SU-DHL-6 (cell line): ENCODE data around the gene DCUN1D5.
"Not testable (repeated sequence)": the region's sequence is repeated elsewhere in the genome, so short reads cannot be mapped to it uniquely, and the experiment has no call there.

Source experiments
- EZH2phosphoT487 ChIP-seq: fragments of 200-600 bp; sonication (generic), shearing (Covaris generic); conservative IDR thresholded peaks from 2 replicates; pipeline ENCODE4 v1.6.1; 2018; ENCODE audit warnings: mild to moderate bottlenecking, antibody characterized with exemption, low read length, moderate library complexity, mixed read lengths
- TF ChIP-seq, protein P1 (sequence below): fragments of 200-600 bp; sonication (generic); IDR thresholded peaks from one replicate; pipeline ENCODE4 v1.5.1; 2017; ENCODE audit warnings: antibody characterized with exemption, mild to moderate bottlenecking, low read length, moderate library complexity; ENCODE audit not compliant: insufficient read depth, poor library complexity, severe bottlenecking

DNA sequence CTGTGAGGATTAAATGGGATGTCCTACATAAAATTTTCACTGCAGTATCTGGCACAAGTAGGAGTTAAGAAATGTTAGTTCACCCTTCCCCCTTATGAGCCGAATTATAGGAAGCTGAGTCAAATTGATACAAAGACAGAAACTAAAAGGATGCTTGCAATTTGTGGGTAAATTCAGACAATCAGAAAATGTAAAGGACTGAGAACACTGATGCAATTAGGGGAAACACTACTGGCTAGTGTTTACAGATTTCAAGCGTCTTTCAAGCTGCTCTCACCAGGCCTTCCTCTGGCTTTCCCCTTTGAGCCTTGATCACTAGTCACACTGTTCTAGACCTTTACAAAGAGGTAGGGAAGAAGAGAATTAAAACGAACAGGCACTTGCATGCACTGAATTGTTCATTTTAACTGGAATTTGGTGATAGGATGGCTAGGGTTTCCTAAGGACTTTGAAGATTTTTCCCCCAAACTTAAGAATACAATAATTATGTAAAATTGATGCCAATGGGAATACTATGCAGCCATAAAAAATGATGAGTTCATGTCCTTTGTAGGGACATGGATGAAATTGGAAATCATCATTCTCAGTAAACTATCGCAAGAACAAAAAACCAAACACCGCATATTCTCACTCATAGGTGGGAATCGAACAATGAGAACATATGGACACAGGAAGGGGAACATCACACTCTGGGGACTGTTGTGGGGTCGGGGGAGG is 63.5 kb downstream of the DCUN1D5 start:
- TF ChIP-seq, protein P1, sequence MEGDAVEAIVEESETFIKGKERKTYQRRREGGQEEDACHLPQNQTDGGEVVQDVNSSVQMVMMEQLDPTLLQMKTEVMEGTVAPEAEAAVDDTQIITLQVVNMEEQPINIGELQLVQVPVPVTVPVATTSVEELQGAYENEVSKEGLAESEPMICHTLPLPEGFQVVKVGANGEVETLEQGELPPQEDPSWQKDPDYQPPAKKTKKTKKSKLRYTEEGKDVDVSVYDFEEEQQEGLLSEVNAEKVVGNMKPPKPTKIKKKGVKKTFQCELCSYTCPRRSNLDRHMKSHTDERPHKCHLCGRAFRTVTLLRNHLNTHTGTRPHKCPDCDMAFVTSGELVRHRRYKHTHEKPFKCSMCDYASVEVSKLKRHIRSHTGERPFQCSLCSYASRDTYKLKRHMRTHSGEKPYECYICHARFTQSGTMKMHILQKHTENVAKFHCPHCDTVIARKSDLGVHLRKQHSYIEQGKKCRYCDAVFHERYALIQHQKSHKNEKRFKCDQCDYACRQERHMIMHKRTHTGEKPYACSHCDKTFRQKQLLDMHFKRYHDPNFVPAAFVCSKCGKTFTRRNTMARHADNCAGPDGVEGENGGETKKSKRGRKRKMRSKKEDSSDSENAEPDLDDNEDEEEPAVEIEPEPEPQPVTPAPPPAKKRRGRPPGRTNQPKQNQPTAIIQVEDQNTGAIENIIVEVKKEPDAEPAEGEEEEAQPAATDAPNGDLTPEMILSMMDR: not testable (repeated sequence)
- TF ChIP-seq EZH2phosphoT487: not testable (repeated sequence)
